ENCODE data around the gene MED9. TPM values are rescaled to one million over a fixed set of nuclear protein-coding genes. Genes with fewer than 3 reads are reported as not detected.

Gene MED9
- total RNA-seq, 3 donors from 2014 or later (not counting 1 experiment from before 2014, with no cell fraction given): 19.8 to 23.5 (median 22.3) TPM

DNA sequence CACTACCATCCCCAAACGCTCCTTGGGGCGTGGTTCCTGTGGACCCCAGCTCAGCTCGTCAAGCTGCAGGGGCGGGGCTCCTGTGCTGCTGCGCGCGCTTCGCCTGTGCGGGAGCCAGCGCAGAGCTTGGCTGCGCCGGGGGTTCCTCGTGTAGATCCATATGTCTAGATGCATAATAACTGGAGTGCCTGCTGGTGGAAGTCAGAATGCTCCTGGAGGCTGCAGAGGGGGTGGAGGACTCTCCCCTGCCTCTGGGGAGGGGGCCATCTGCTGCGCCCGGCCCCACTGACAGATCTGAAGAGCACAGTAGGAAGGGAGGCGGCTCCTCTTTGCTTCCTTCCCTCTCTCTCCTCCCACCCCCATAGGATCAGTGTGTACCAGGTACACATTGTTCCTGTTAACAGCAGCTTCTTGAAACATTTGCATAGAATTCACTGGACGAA is 14.8 kb downstream of the MED9 start:
- intact Hi-C loops (cut with micrococcal nuclease): no loop called here

GRCh38 chr17:17492085-17492484 is 15.3 kb downstream of the MED9 start:
- no peak overlapping the region for H3K27ac ChIP-seq (ENCODE audit: low read length)
- H3K9me3 ChIP-seq (ENCODE audit: control insufficient read depth, insufficient read depth, low read length): no peaks in the 10 kb centered on the region
- Mint-ChIP-seq H3K4me1 (peaks cover 10 to 23% of the 10 kb centered on the region in 2 donors), H3K27ac (no peak overlapping the region), H3K36me3 (no peaks in the 10 kb centered on the region), H3K4me3 (no peak overlapping the region), H3K27me3 (ENCODE audit: low read depth in 2 of 2) (peaks cover 5 to 6% of the 10 kb centered on the region in 2 donors), H3K9me3 (no peaks in the 10 kb centered on the region)
- no peak overlapping the region for H3K4me3 ChIP-seq (ENCODE audit: low read length)
- H3K4me1 ChIP-seq (ENCODE audit: control insufficient read depth, insufficient read depth, low read length): peaks cover 15% of the 10 kb centered on the region
- 89% methylated on average over 11 of the region's 11 CpGs for WGBS (ENCODE audit: insufficient coverage)
- ATAC-seq: no peak
- no peak for DNase-seq
- H3K27me3 ChIP-seq (ENCODE audit: control insufficient read depth, insufficient read depth, low read length): peaks cover 6% of the 10 kb centered on the region
- TF ChIP-seq, protein P1, sequence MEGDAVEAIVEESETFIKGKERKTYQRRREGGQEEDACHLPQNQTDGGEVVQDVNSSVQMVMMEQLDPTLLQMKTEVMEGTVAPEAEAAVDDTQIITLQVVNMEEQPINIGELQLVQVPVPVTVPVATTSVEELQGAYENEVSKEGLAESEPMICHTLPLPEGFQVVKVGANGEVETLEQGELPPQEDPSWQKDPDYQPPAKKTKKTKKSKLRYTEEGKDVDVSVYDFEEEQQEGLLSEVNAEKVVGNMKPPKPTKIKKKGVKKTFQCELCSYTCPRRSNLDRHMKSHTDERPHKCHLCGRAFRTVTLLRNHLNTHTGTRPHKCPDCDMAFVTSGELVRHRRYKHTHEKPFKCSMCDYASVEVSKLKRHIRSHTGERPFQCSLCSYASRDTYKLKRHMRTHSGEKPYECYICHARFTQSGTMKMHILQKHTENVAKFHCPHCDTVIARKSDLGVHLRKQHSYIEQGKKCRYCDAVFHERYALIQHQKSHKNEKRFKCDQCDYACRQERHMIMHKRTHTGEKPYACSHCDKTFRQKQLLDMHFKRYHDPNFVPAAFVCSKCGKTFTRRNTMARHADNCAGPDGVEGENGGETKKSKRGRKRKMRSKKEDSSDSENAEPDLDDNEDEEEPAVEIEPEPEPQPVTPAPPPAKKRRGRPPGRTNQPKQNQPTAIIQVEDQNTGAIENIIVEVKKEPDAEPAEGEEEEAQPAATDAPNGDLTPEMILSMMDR (IDR thresholded peaks at IDR 0.05): no peak
- intact Hi-C loops (cut with micrococcal nuclease): no loop called here
- peaks cover 16% of the 10 kb centered on the region for H3K36me3 ChIP-seq (ENCODE audit: control insufficient read depth, insufficient read depth, low read length)

More for the DNA sequence above, 14.8 kb downstream of the MED9 start:
- DNase-seq (no peak), ATAC-seq (no peak)
- no peaks in the 10 kb centered on the region for H3K9me3 ChIP-seq (ENCODE audit: control insufficient read depth, insufficient read depth, low read length)
- no peaks in the 10 kb centered on the region for H3K36me3 Mint-ChIP-seq
- H3K27me3 ChIP-seq (ENCODE audit: control insufficient read depth, insufficient read depth, low read length): peaks cover 6% of the 10 kb centered on the region
- no peak overlapping the region for H3K4me3 Mint-ChIP-seq
- no peak overlapping the region for H3K27ac ChIP-seq (ENCODE audit: low read length)
- H3K9me3 Mint-ChIP-seq: no peaks in the 10 kb centered on the region
- no peak overlapping the region for H3K4me3 ChIP-seq (ENCODE audit: low read length)
- peaks cover 14 to 24% of the 10 kb centered on the region in 2 donors for H3K4me1 Mint-ChIP-seq
- no peak overlapping the region for H3K27ac Mint-ChIP-seq
- WGBS (ENCODE audit: insufficient coverage): 86% methylated on average over 16 of the region's 17 CpGs
- peaks cover 13% of the 10 kb centered on the region for H3K4me1 ChIP-seq (ENCODE audit: control insufficient read depth, insufficient read depth, low read length)
- peaks cover 5 to 6% of the 10 kb centered on the region in 2 donors for H3K27me3 Mint-ChIP-seq (ENCODE audit: low read depth in 2 of 2)
- TF ChIP-seq, protein P1 (IDR thresholded peaks at IDR 0.05): no peak
- H3K36me3 ChIP-seq (ENCODE audit: control insufficient read depth, insufficient read depth, low read length): peaks cover 16% of the 10 kb centered on the region

- no peak for DNase-seq
- H3K27me3 Mint-ChIP-seq (ENCODE audit: low read depth in 2 of 2): peaks cover 5 to 6% of the 10 kb centered on the region in 2 donors
- no peak overlapping the region for H3K27ac Mint-ChIP-seq
- H3K36me3 ChIP-seq (ENCODE audit: control insufficient read depth, insufficient read depth, low read length): peaks cover 16% of the 10 kb centered on the region
- no peak overlapping the region for H3K4me3 ChIP-seq (ENCODE audit: low read length)
- ATAC-seq: no peak
- H3K9me3 Mint-ChIP-seq: no peaks in the 10 kb centered on the region
- no peak overlapping the region for H3K4me3 Mint-ChIP-seq
- no peaks in the 10 kb centered on the region for H3K36me3 Mint-ChIP-seq
- H3K27ac ChIP-seq (ENCODE audit: low read length): no peak overlapping the region
- WGBS (ENCODE audit: insufficient coverage): 95% methylated on average over 9 of the region's 9 CpGs
- peaks cover 6 to 21% of the 10 kb centered on the region in 2 donors for H3K4me1 Mint-ChIP-seq
- intact Hi-C loops (cut with micrococcal nuclease): no loop called here
- H3K9me3 ChIP-seq (ENCODE audit: control insufficient read depth, insufficient read depth, low read length): no peaks in the 10 kb centered on the region
- H3K27me3 ChIP-seq (ENCODE audit: control insufficient read depth, insufficient read depth, low read length): peaks cover 6% of the 10 kb centered on the region
- TF ChIP-seq, protein P1 (IDR thresholded peaks at IDR 0.05): no peak
- peaks cover 19% of the 10 kb centered on the region for H3K4me1 ChIP-seq (ENCODE audit: control insufficient read depth, insufficient read depth, low read length)
These were observed 15.8 kb downstream of the MED9 start for GRCh38 chr17:17492571-17492970.
